SK-N-SH treated with all-trans-retinoic acid at 6 μM for 48 hours (cell line): ENCODE data around the gene TNFRSF17.

Experiments used
- ATAC-seq: fragments of 200-7000 bp; cut with Tn5 transposase; 3 replicates; pipeline ENCODE4 v1.9.1; 2020; ENCODE audit warnings: mild to moderate bottlenecking, moderate library complexity
- ARNTL ChIP-seq: fragments of 450-650 bp; formaldehyde crosslinking; IDR thresholded peaks from 2 replicates; pipeline ENCODE4 v1.5.0; 2020; ENCODE audit warnings: low read depth, mild to moderate bottlenecking, moderate library complexity, borderline replicate concordance
- BACH2 ChIP-seq: fragments of 250-450 bp; sonication (Bioruptor Pico); IDR thresholded peaks from 2 replicates; pipeline ENCODE4 v1.9.0; 2021; ENCODE audit warnings: mild to moderate bottlenecking, borderline replicate concordance
- CREB5 ChIP-seq: fragments of 250-450 bp; sonication (Bioruptor Pico); IDR thresholded peaks from 2 replicates; pipeline ENCODE4 v1.5.1; 2020; ENCODE audit warnings: low read depth, mild to moderate bottlenecking, moderate library complexity
- CSDC2 ChIP-seq: fragments of 250-450 bp; sonication (Bioruptor Pico); IDR thresholded peaks from 2 replicates; pipeline ENCODE4 v1.5.0; 2020; ENCODE audit warnings: mild to moderate bottlenecking, moderate library complexity
- CSRNP3 ChIP-seq: fragments of 250-450 bp; sonication (Bioruptor Pico); IDR thresholded peaks from 2 replicates; pipeline ENCODE4 v1.5.1; 2021; ENCODE audit warnings: mild to moderate bottlenecking, moderate library complexity
- ESRRG ChIP-seq: fragments of 250-450 bp; sonication (Bioruptor Pico); IDR thresholded peaks from 2 replicates; pipeline ENCODE4 v1.6.1; 2021; ENCODE audit warnings: mild to moderate bottlenecking
- GLIS3 ChIP-seq: fragments of 250-450 bp; sonication (Bioruptor Pico); IDR thresholded peaks from 2 replicates; pipeline ENCODE4 v1.5.0; 2020; ENCODE audit warnings: mild to moderate bottlenecking, moderate library complexity
- ISL1 ChIP-seq: fragments of 250-450 bp; sonication (Bioruptor Pico); IDR thresholded peaks from 2 replicates; pipeline ENCODE4 v2.1.2; 2022; ENCODE audit warnings: mild to moderate bottlenecking, moderate library complexity
- PATZ1 ChIP-seq: fragments of 250-450 bp; sonication (Bioruptor Pico); IDR thresholded peaks from 2 replicates; pipeline ENCODE4 v1.8.0; 2020; ENCODE audit warnings: mild to moderate bottlenecking, moderate library complexity, borderline replicate concordance
- PPARA ChIP-seq: fragments of 250-450 bp; sonication (Bioruptor Pico); IDR thresholded peaks from 2 replicates; pipeline ENCODE4 v1.5.0; 2020; ENCODE audit warnings: mild to moderate bottlenecking, borderline replicate concordance
- RARB ChIP-seq: fragments of 250-450 bp; sonication (Bioruptor Pico); IDR thresholded peaks from 2 replicates; pipeline ENCODE4 v1.8.0; 2021; ENCODE audit warnings: mild to moderate bottlenecking, moderate library complexity
- SNAI2 ChIP-seq: fragments of 250-450 bp; sonication (Bioruptor Pico); IDR thresholded peaks from 2 replicates; pipeline ENCODE4 v1.5.0; 2020; ENCODE audit warnings: mild to moderate bottlenecking, moderate library complexity
- TCF4 ChIP-seq: fragments of 250-450 bp; sonication (Bioruptor Pico); IDR thresholded peaks from 2 replicates; pipeline ENCODE4 v1.8.0; 2021; ENCODE audit warnings: mild to moderate bottlenecking, moderate library complexity, borderline replicate concordance
- TOX ChIP-seq: fragments of 250-450 bp; sonication (Bioruptor Pico); IDR thresholded peaks from 2 replicates; pipeline ENCODE4 v1.8.0; 2021; ENCODE audit warnings: mild to moderate bottlenecking, moderate library complexity, borderline replicate concordance
- TSHZ2 ChIP-seq: fragments of 250-450 bp; sonication (Bioruptor Pico); IDR thresholded peaks from 2 replicates; pipeline ENCODE4 v1.5.0; 2020; ENCODE audit warnings: mild to moderate bottlenecking, moderate library complexity
- ZFP3 ChIP-seq: fragments of 250-450 bp; sonication (Bioruptor Pico); IDR thresholded peaks from 2 replicates; pipeline ENCODE4 v1.5.0; 2020; ENCODE audit warnings: mild to moderate bottlenecking, moderate library complexity
- ZFP30 ChIP-seq: fragments of 450-650 bp; formaldehyde crosslinking; IDR thresholded peaks from 2 replicates; pipeline ENCODE4 v1.5.0; 2022; ENCODE audit warnings: mild to moderate bottlenecking, moderate library complexity
- ZNF565 ChIP-seq: fragments of 450-650 bp; formaldehyde crosslinking; conservative IDR thresholded peaks from 2 replicates; pipeline ENCODE4 v1.5.0; 2020; ENCODE audit warnings: low read depth, mild to moderate bottlenecking, moderate library complexity
- ZNF70 ChIP-seq: fragments of 450-650 bp; formaldehyde crosslinking; IDR thresholded peaks from 2 replicates; pipeline ENCODE4 v1.5.0; 2020; ENCODE audit warnings: mild to moderate bottlenecking, moderate library complexity
- ZNF8 ChIP-seq: fragments of 450-650 bp; formaldehyde crosslinking; IDR thresholded peaks from 2 replicates; pipeline ENCODE4 v1.5.0; 2020; ENCODE audit warnings: mild to moderate bottlenecking, moderate library complexity

The TNFRSF17 gene

GRCh38 chr16:11977376-11978041 lies 12.5 kb downstream of the TNFRSF17 start:
- peak; percentile 88 for ATAC-seq
- TF ChIP-seq ARNTL (no peak), TCF4 (no peak), TOX (CRISPR knock-in tag) (no peak), PATZ1 (CRISPR knock-in tag) (no peak), ESRRG (CRISPR knock-in tag) (no peak), BACH2 (CRISPR knock-in tag) (no peak), TSHZ2 (CRISPR knock-in tag) (no peak), ZNF565 (no peak), ISL1 (no peak), CSDC2 (CRISPR knock-in tag) (no peak), PPARA (CRISPR knock-in tag) (no peak), ZFP3 (no peak), ZNF8 (CRISPR knock-in tag) (no peak), CSRNP3 (no peak), SNAI2 (CRISPR knock-in tag) (no peak)
- TF ChIP-seq, all 23 proteins: peak for 0

- TF ChIP-seq ZFP30 (CRISPR knock-in tag) (no peak), TOX (CRISPR knock-in tag) (no peak), PPARA (CRISPR knock-in tag) (no peak), ESRRG (CRISPR knock-in tag) (no peak), ISL1 (no peak), RARB (no peak), TSHZ2 (CRISPR knock-in tag) (no peak), CSDC2 (CRISPR knock-in tag) (no peak)
- no peak for ATAC-seq
Observed at GRCh38 chr16:11978080-11978479, 13.1 kb downstream of the TNFRSF17 start.

GRCh38 chr16:11979013-11979672 lies 14.1 kb downstream of the TNFRSF17 start:
- TF ChIP-seq GLIS3 (CRISPR knock-in tag) (no peak), TCF4 (no peak), ZNF70 (no peak), CREB5 (CRISPR knock-in tag) (no peak), PPARA (CRISPR knock-in tag) (no peak), TSHZ2 (CRISPR knock-in tag) (no peak), ESRRG (CRISPR knock-in tag) (no peak)
- TF ChIP-seq, all 23 proteins: peak for 0
- ATAC-seq: no peak
